ENCODE data around the gene LIN37. TPM values are rescaled to one million over a fixed set of nuclear protein-coding genes. Genes with fewer than 3 reads are reported as not detected.

Gene LIN37
- total RNA-seq, 2 experiments from 2014 or later = 13.7 to 15.9 TPM

- CTCF ChIA-PET = interaction anchor here (1.1 to 1.5 kb wide), 3 partner anchors 15 to 33 kb away, joined by 3 to 4 read pairs (median 3); partner anchors contain the start of gene LIN37
- POLR2A ChIA-PET = no interaction called here
- H3K36me3 Mint-ChIP-seq (ENCODE audit: low read depth) = peaks cover 24% of the 10 kb centered on the region
- peak overlapping the region; percentile 82 for H3K4me3 Mint-ChIP-seq
- no peak overlapping the region for H3K27ac Mint-ChIP-seq
- no peaks in the 10 kb centered on the region for H3K27me3 Mint-ChIP-seq
- DNase-seq = no peak
- peaks cover 31% of the 10 kb centered on the region for H3K4me1 Mint-ChIP-seq
- H3K9me3 Mint-ChIP-seq = no peaks in the 10 kb centered on the region
Measured at GRCh38 chr19:35777086-35777841, 28.9 kb downstream of the LIN37 start.

- peaks cover 28% of the 10 kb centered on the region for H3K36me3 Mint-ChIP-seq (ENCODE audit: low read depth)
- CTCF ChIA-PET = interaction anchor here (1.1 to 1.5 kb wide), 2 partner anchors 15 to 30 kb away, joined by 3 to 4 read pairs; partner anchors contain the start of gene LIN37
Measured at GRCh38 chr19:35777961-35778360, 29.6 kb downstream of the LIN37 start.

GRCh38 chr19:35779033-35779432 lies 30.7 kb downstream of the LIN37 start:
- no peaks in the 10 kb centered on the region for H3K9me3 Mint-ChIP-seq
- no peak for DNase-seq
- peaks cover 28% of the 10 kb centered on the region for H3K36me3 Mint-ChIP-seq (ENCODE audit: low read depth)
- ChIA-PET CTCF (no interaction called here), POLR2A (no interaction called here)
- H3K4me3 Mint-ChIP-seq = no peak overlapping the region
- H3K27me3 Mint-ChIP-seq = no peaks in the 10 kb centered on the region
- H3K4me1 Mint-ChIP-seq = peaks cover 31% of the 10 kb centered on the region
- H3K27ac Mint-ChIP-seq = no peak overlapping the region

More at GRCh38 chr19:35777961-35778360, 29.6 kb downstream of the LIN37 start:
- Mint-ChIP-seq H3K27me3 (no peaks in the 10 kb centered on the region), H3K4me1 (peaks cover 31% of the 10 kb centered on the region), H3K9me3 (no peaks in the 10 kb centered on the region), H3K27ac (no peak overlapping the region), H3K4me3 (no peak overlapping the region)
- no peak for DNase-seq
- POLR2A ChIA-PET = no interaction called here

- peaks cover 28% of the 10 kb centered on the region for H3K36me3 Mint-ChIP-seq (ENCODE audit: low read depth)
- CTCF ChIA-PET = interaction anchor here (0.6 to 1.0 kb wide), 3 partner anchors 9 to 47 kb away, joined by 3 to 5 read pairs (median 3); no protein-coding TSS in a partner anchor
Measured at GRCh38 chr19:35780058-35780457, 31.7 kb downstream of the LIN37 start.

GRCh38 chr19:35780717-35781116 lies 32.3 kb downstream of the LIN37 start:
- POLR2A ChIA-PET = no interaction called here
- H3K9me3 Mint-ChIP-seq = no peaks in the 10 kb centered on the region
- no peak for DNase-seq
- H3K36me3 Mint-ChIP-seq (ENCODE audit: low read depth) = peaks cover 28% of the 10 kb centered on the region
- H3K4me1 Mint-ChIP-seq = peaks cover 20% of the 10 kb centered on the region
- no peaks in the 10 kb centered on the region for H3K27me3 Mint-ChIP-seq
- no peak overlapping the region for H3K4me3 Mint-ChIP-seq
- H3K27ac Mint-ChIP-seq = no peak overlapping the region
- CTCF ChIA-PET = interaction anchor here (0.6 kb wide), 1 partner anchor 46 kb away, joined by 3 read pairs; no protein-coding TSS in a partner anchor

More at GRCh38 chr19:35780058-35780457, 31.7 kb downstream of the LIN37 start:
- DNase-seq = no peak
- H3K4me3 Mint-ChIP-seq = no peak overlapping the region
- no peaks in the 10 kb centered on the region for H3K27me3 Mint-ChIP-seq
- no peak overlapping the region for H3K27ac Mint-ChIP-seq
- peaks cover 21% of the 10 kb centered on the region for H3K4me1 Mint-ChIP-seq
- POLR2A ChIA-PET = no interaction called here
- H3K9me3 Mint-ChIP-seq = no peaks in the 10 kb centered on the region

- no peaks in the 10 kb centered on the region for H3K27me3 Mint-ChIP-seq
- ChIA-PET POLR2A (no interaction called here), CTCF (no interaction called here)
- H3K9me3 Mint-ChIP-seq = no peaks in the 10 kb centered on the region
- no peak overlapping the region for H3K27ac Mint-ChIP-seq
- peaks cover 28% of the 10 kb centered on the region for H3K36me3 Mint-ChIP-seq (ENCODE audit: low read depth)
- H3K4me3 Mint-ChIP-seq = no peak overlapping the region
- DNase-seq = no peak
- H3K4me1 Mint-ChIP-seq = peaks cover 11% of the 10 kb centered on the region
Measured at GRCh38 chr19:35781650-35782049, 33.3 kb downstream of the LIN37 start.

- no peaks in the 10 kb centered on the region for H3K27me3 Mint-ChIP-seq
- POLR2A ChIA-PET = no interaction called here
- peak overlapping the region; percentile 54 for H3K27ac Mint-ChIP-seq
- DNase-seq = no peak
- no peaks in the 10 kb centered on the region for H3K9me3 Mint-ChIP-seq
- CTCF ChIA-PET = interaction anchor here (0.6 kb wide), 1 partner anchor 19 kb away, joined by 3 read pairs; no protein-coding TSS in a partner anchor
- H3K4me3 Mint-ChIP-seq = no peak overlapping the region
- H3K4me1 Mint-ChIP-seq = peaks cover 7% of the 10 kb centered on the region
- H3K36me3 Mint-ChIP-seq (ENCODE audit: low read depth) = peaks cover 28% of the 10 kb centered on the region
Measured at GRCh38 chr19:35782589-35782988, 34.2 kb downstream of the LIN37 start.

GRCh38 chr19:35783469-35784434 lies 35.4 kb downstream of the LIN37 start:
- Mint-ChIP-seq H3K4me1 (peaks cover 2% of the 10 kb centered on the region), H3K9me3 (no peaks in the 10 kb centered on the region), H3K4me3 (no peak overlapping the region), H3K27ac (no peak overlapping the region), H3K27me3 (no peaks in the 10 kb centered on the region), H3K36me3 (ENCODE audit: low read depth) (peaks cover 23% of the 10 kb centered on the region)
- POLR2A ChIA-PET = no interaction called here
- CTCF ChIA-PET = no interaction called here
- no peak for DNase-seq

DNA sequence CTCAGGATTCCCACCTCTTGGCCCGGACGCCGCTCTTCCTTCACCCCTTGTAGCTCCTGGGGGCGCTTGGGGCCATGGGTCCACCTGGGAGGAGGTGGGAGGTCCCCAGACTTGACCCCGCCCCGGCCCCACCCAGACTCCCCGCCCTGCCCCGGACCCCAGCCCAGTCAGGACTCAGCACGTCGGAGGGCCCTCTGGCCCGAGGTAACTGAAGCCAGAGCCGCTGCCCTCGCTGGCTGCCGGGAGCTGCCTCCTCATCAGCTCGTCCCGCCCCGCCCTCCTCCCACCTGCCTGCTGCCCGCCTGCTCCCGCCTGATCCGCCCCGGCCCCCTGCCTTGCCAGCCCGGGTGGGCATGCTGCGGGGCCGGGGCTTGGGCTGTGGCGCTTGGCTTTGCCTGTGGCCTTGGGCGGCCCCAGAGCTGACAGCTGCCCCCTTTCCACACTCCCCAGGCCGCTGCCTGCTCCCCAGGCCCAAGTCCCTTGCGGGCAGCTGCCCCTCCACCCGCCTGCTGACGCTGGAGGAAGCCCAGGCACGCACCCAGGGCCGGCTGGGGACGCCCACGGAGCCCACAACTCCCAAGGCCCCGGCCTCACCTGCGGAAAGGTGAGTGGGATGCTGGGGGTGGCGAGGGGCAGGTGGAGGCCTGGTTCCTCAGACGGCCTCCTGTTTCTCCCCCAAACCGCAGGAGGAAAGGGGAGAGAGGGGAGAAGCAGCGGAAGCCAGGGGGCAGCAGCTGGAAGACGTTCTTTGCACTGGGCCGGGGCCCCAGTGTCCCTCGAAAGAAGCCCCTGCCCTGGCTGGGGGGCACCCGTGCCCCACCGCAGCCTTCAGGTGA lies 36.3 kb downstream of the LIN37 start:
- Mint-ChIP-seq H3K9me3 (no peaks in the 10 kb centered on the region), H3K27ac (no peak overlapping the region), H3K27me3 (no peaks in the 10 kb centered on the region), H3K36me3 (ENCODE audit: low read depth) (peaks cover 17% of the 10 kb centered on the region), H3K4me1 (no peaks in the 10 kb centered on the region), H3K4me3 (no peak overlapping the region)
- DNase-seq = no peak
- ChIA-PET POLR2A (no interaction called here), CTCF (no interaction called here)

DNA sequence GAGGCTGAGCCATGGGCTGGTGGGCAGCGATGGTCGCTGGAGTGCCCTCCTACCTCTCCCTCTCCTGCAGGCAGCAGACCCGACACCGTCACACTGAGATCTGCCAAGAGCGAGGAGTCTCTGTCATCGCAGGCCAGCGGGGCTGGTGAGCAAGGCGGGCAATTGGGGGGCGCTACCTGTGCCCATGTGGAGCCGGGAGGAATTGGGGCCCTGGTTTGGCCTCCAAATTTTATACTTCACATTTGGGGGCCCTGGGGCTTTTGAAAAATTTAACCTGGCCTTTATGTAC lies 36.9 kb downstream of the LIN37 start:
- POLR2A ChIA-PET = no interaction called here
- Mint-ChIP-seq H3K9me3 (no peaks in the 10 kb centered on the region), H3K36me3 (ENCODE audit: low read depth) (peaks cover 13% of the 10 kb centered on the region), H3K27ac (no peak overlapping the region), H3K4me1 (no peaks in the 10 kb centered on the region), H3K4me3 (no peak overlapping the region), H3K27me3 (no peaks in the 10 kb centered on the region)
- no peak for DNase-seq
- CTCF ChIA-PET = no interaction called here

DNA sequence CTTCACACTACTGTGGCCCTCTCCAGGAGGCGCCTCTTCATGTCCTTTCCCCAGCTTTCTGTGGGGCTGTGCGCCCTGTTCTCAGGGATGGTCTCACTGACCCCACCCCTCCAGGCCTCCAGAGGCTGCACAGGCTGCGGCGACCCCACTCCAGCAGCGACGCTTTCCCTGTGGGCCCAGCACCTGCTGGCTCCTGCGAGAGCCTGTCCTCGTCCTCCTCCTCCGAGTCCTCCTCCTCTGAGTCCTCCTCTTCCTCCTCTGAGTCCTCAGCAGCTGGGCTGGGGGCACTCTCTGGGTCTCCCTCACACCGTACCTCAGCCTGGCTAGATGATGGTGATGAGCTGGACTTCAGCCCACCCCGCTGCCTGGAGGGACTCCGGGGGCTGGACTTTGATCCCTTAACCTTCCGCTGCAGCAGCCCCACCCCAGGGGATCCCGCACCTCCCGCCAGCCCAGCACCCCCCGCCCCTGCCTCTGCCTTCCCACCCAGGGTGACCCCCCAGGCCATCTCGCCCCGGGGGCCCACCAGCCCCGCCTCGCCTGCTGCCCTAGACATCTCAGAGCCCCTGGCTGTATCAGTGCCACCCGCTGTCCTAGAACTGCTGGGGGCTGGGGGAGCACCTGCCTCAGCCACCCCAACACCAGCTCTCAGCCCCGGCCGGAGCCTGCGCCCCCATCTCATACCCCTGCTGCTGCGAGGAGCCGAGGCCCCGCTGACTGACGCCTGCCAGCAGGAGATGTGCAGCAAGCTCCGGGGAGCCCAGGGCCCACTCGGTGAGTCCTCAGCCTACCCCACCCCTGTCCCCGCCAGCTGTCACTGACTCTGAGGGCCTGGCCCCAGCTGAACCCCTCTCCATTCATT lies 38.2 kb downstream of the LIN37 start:
- H3K9me3 Mint-ChIP-seq = no peaks in the 10 kb centered on the region
- H3K36me3 Mint-ChIP-seq (ENCODE audit: low read depth) = peaks cover 8% of the 10 kb centered on the region
- ChIA-PET CTCF (no interaction called here), POLR2A (no interaction called here)
- DNase-seq = no peak
- H3K4me3 Mint-ChIP-seq = no peak overlapping the region
- H3K4me1 Mint-ChIP-seq = no peaks in the 10 kb centered on the region
- no peaks in the 10 kb centered on the region for H3K27me3 Mint-ChIP-seq
- no peak overlapping the region for H3K27ac Mint-ChIP-seq

GRCh38 chr19:35787227-35787799 lies 38.9 kb downstream of the LIN37 start:
- H3K27me3 Mint-ChIP-seq = no peaks in the 10 kb centered on the region
- ChIA-PET POLR2A (no interaction called here), CTCF (no interaction called here)
- no peaks in the 10 kb centered on the region for H3K4me1 Mint-ChIP-seq
- no peak overlapping the region for H3K27ac Mint-ChIP-seq
- no peak for DNase-seq
- peaks cover 4% of the 10 kb centered on the region for H3K36me3 Mint-ChIP-seq (ENCODE audit: low read depth)
- H3K4me3 Mint-ChIP-seq = no peak overlapping the region
- H3K9me3 Mint-ChIP-seq = no peaks in the 10 kb centered on the region

Measured in activated CD4-positive, alpha-beta T cell treated with anti-CD3 and anti-CD28 coated beads, Interleukin-2, amount 10 ng/mL, durations not matched to agents 7 days and 5 days (primary cell).